Epithelial cell of proximal tubule (primary cell): ENCODE measurements around the gene PPIL6. TPM values are rescaled to one million over a fixed set of nuclear protein-coding genes. Genes with fewer than 3 reads are reported as not detected.

Experiments
- DNase-seq: peaks from one replicate; pipeline ENCODE4 v3.0.0-alpha.2; 2011; ENCODE audit warnings: low read depth
- H3K4me3 ChIP-seq: 2 replicates; pipeline ENCODE4 v1.5.1; 2011; ENCODE audit warnings: low read depth, mild to moderate bottlenecking, low read length
- CTCF ChIP-seq: conservative IDR thresholded peaks from 2 replicates; pipeline ENCODE4 v1.5.1; 2012; ENCODE audit warnings: low read depth, mild to moderate bottlenecking, low read length
- total RNA-seq: library from RNA; depleted of rRNA; stranded (reverse); fragments of >200 nt; gene quantifications from 2 replicates; pipeline ENCODE4 v1.2.3, GENCODE V29; 2015

The PPIL6 gene
- total RNA-seq, 1 donor from 2014 or later, result 2.5 TPM

GRCh38 chr6:109383438-109383940, 56.9 kb downstream of the PPIL6 start:
- no peak for TF ChIP-seq CTCF
- peak overlapping the region; percentile 74 for H3K4me3 ChIP-seq
- DNase-seq, result no peak

GRCh38 chr6:109382576-109383437, 57.6 kb downstream of the PPIL6 start:
- peak; percentile 64 for TF ChIP-seq CTCF
- peak overlapping the region; percentile 74 for H3K4me3 ChIP-seq
- peak; percentile 83 for DNase-seq

- DNase-seq, result peak; percentile 71
- no peak for TF ChIP-seq CTCF
- peak within 1 kb of the TSS; percentile 74 for H3K4me3 ChIP-seq
Measured at GRCh38 chr6:109381747-109382575, 58.5 kb downstream of the PPIL6 start, which contains the start of gene CD164. Gene CD164, minus strand, starts transcription at chr6:109382467. Its CDS starts 89 bp downstream, at chr6:109382378.

GRCh38 chr6:109381061-109381746, 59.2 kb downstream of the PPIL6 start:
- peak overlapping the region; percentile 74 for H3K4me3 ChIP-seq
- no peak for TF ChIP-seq CTCF

GRCh38 chr6:109379711-109380110, 60.7 kb downstream of the PPIL6 start:
- peak overlapping the region; percentile 74 for H3K4me3 ChIP-seq
- DNase-seq, result no peak
- TF ChIP-seq CTCF, result no peak

More at GRCh38 chr6:109381061-109381746, 59.2 kb downstream of the PPIL6 start:
- no peak for DNase-seq

- H3K4me3 ChIP-seq, result no peak overlapping the region
- no peak for TF ChIP-seq CTCF
Measured at GRCh38 chr6:109377717-109378116, 62.7 kb downstream of the PPIL6 start.

More at GRCh38 chr6:109377717-109378116, 62.7 kb downstream of the PPIL6 start:
- DNase-seq, result no peak
